NCI-H82 treated with DMSO at 0.1 percent for 48 hours (cell line): ENCODE measurements around the gene USP6.
"Not testable (repeated sequence)": the region's sequence is repeated elsewhere in the genome, so short reads cannot be mapped to it uniquely, and the experiment has no call there.

Source experiments
- DNase-seq: peaks from one replicate; lab custom pipeline; 2025; ENCODE audit not compliant: unreplicated experiment; lab: John Stamatoyannopoulos, UW

The USP6 gene

DNA sequence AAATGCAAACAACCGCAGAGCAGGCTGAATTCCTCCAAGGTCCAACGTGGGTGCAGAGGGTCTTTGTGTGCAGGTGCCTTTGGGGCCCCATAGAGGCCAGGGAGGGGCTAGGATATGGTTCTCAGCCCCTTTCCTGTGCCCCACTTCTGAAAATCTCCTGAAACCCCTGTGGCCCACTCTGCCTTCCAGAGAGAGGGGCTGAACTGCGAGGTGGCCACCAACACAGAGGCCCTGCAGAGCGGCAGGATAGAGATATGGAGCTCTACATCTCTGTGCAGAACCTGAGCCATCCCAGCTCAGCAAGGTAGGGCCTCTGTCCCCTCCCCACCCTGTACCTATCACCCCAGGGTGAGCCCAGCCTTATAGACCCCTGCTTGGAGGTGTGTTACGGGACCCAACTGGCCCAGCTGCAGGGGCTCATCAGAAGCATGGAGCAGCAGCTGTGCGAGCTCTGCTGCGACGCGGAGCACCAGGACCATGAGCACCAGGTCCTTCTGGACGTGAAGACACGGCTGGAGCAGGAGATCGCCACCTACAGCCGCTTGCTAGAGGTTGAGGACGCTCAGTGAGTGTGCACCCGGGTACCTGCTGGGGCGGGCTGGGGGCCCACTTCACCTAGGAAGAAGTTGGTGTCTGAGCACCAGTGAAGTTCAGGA lies 5.5 kb downstream of the USP6 start:
- no peak for DNase-seq

DNA sequence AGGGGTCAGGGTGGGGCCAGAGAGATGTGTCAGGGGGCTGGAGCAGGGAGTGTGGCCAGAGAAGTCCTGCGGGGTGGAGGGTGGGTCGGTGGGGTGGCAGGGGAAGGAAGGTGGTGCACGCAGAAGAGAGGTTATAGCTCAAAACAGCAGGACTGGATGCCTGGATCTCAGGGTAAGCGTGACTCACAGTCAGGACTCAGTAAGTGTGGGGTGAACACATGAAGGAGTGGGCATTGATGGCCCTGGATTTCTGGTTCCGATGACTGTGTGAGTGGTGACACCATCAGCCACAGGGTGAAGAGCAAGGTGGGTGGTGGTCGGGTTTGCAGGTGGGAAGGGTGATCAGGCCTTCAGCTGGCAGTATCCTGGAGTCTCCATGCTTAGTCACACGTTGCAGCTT lies 6.2 kb downstream of the USP6 start:
- DNase-seq, result not testable (repeated sequence)

GRCh38 chr17:5122586-5123342 lies 6.9 kb downstream of the USP6 start:
- DNase-seq, result no peak

GRCh38 chr17:5123343-5124124 lies 7.7 kb downstream of the USP6 start:
- no peak for DNase-seq

- peak; percentile 53 for DNase-seq
These were observed 8.4 kb downstream of the USP6 start for GRCh38 chr17:5124125-5124760.

- DNase-seq, result not testable (repeated sequence)
These were observed 9.1 kb downstream of the USP6 start for GRCh38 chr17:5124896-5125295.

DNA sequence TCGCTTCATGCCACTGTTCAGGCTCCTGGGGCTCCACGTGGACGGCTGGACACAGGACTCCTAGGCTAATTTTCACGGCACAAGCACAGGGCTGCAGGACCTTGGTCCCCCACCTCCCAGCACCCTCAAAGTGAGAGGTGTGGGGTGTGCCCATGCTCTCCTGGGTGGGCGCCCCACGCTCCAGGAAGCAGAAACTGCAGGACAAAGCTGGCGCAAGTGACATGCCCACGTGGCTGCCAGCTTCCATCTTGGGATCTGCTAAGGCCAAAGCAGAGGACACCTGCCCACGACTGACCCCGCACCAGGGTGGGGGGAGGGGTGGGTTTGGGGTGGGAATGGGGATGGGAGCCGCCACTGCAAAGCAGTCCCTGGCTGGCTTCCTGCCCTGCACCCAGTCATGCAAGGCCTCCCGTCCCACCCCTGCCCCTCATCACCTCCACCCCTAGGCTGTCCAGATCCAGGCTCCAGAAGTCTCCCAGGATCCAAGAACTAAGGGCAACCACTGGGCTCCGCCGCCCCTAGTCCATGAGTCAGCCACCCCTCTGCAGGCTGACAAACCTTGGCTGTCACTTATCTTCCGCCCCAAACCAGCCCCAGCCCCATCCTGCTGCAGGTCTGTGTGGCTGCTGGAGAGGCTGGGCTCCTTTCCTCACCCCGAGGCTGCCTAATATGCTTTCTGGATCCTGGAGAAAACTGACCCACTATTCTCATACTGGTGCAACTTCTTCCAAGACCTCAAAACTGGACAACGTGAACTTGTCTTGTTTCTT lies 11.1 kb downstream of the USP6 start:
- DNase-seq, result no peak

DNA sequence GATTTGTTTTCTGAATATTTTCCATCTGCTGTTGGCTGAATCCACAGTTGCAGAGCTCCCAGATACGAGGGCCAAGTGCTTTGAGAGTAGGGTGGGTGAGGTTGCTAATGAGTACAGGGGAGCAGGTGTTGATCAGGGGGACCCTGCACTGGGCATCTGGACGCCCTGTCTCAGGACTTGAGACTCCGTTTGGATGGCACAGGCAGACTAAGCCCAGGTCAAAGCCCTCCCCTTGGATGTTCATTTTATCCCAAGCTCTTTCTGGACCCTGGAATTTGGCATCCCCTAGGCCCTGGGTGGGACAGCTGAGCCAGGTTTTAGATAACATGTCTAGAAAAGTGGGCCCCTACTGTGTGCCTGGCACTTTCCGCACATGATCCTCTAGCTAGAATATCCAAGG lies 12.1 kb downstream of the USP6 start:
- no peak for DNase-seq

GRCh38 chr17:5128387-5128786 lies 12.6 kb downstream of the USP6 start:
- not testable (repeated sequence) for DNase-seq

DNA sequence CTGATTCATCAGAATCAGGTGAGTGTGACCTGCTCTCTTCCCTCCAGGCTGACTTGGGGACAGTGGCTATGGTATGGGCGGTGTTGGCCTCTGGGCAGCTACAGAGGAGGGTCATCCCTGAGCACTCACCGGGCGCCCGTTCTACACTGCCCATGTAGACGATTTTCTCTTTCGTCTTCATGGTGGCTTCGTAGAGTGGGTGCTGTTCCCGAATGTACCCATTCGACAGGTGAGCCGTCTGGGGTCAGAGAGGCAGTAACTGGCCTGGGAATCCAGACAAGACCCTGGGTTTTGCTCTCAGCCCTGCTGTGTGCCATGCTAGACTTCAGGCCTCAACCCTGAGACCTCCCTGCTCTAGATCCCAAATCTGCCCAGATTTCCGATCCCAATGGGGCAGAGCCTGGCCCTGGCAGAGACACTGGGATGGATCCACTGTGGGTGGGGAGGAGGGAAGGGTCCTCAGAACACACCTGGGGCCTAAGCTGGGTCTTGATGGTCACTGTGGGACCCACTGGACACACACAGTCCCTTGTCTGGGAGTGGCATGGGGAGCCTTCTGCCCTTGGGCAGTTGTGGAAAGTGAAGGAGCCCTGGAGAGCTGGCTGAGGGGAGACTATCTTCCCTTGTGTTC lies 13.2 kb downstream of the USP6 start:
- no peak for DNase-seq

DNA sequence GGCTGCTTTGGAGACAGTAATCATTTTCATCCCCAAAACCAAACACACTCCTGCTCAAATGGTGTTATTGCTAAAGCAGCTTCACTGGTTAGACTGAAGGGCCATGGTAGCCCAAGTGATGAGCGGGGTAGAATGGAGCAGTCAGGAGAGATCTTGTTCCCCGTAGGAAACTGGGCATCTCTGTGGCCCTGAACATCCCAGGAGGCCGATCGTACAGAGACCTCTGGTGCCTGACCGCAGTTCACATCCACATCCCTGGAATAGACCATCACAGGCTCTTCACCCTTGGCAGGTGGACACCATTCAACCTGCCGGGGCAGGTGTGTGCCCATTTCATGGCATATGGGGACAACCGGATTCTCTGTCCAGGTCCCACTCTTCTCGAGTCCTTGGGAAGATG lies 13.9 kb downstream of the USP6 start:
- not testable (repeated sequence) for DNase-seq

GRCh38 chr17:5130261-5130660 lies 14.4 kb downstream of the USP6 start:
- not testable (repeated sequence) for DNase-seq

GRCh38 chr17:5130687-5131086 lies 14.9 kb downstream of the USP6 start:
- DNase-seq, result not testable (repeated sequence)

- DNase-seq, result no peak
These were observed 15.4 kb downstream of the USP6 start for GRCh38 chr17:5131146-5131715.

- DNase-seq, result not testable (repeated sequence)
These were observed 16.1 kb downstream of the USP6 start for GRCh38 chr17:5131799-5132502.

- not testable (repeated sequence) for DNase-seq
These were observed 16.8 kb downstream of the USP6 start for GRCh38 chr17:5132503-5133225.

- no peak for DNase-seq
These were observed 17.5 kb downstream of the USP6 start for GRCh38 chr17:5133311-5133710.

- DNase-seq, result not testable (repeated sequence)
These were observed 18.1 kb downstream of the USP6 start for GRCh38 chr17:5133961-5134360.
